ENCODE results near the gene KRT85.

GRCh38 chr12:52400906-52401305, 33.6 kb upstream of the KRT85 start:
- TF ChIP-seq CTCF (IDR thresholded peaks at IDR 0.05; ENCODE audit: insufficient read depth, low read depth, low read length) (no peak), EZH2 (IDR thresholded peaks at IDR 0.05; ENCODE audit: insufficient read depth, low read length) (no peak)

Measured in astrocyte (in vitro differentiated cells and primary cell).